Ascending aorta (tissue), 2 donors: ENCODE results near the gene ZNF398. TPM values are rescaled to one million over a fixed set of nuclear protein-coding genes. Genes with fewer than 3 reads are reported as not detected.
"Not testable (repeated sequence)": the region's sequence is repeated elsewhere in the genome, so short reads cannot be mapped to it uniquely, and the experiment has no call there.

Experiments used
- DNase-seq, 2 donors: peaks; one replicate each; pipeline ENCODE4 v3.0.0-alpha.2; 2019; ENCODE audit warnings: low spot score in 2 of 2
- H3K27ac ChIP-seq, 2 donors: fragments of 200-600 bp; sonication (generic); one replicate each; pipeline ENCODE4 v1.5.1; 2016 to 2017; ENCODE audit warnings: mild to moderate bottlenecking in 1 of 2
- H3K27me3 ChIP-seq: fragments of 200-600 bp; sonication (generic); one replicate; pipeline ENCODE4 v1.5.1; 2017
- H3K36me3 ChIP-seq, 2 donors: fragments of 200-600 bp; sonication (generic); one replicate each; pipeline ENCODE4 v1.5.1; 2016
- H3K4me1 ChIP-seq, 2 donors: fragments of 200-600 bp; sonication (generic); one replicate each; pipeline ENCODE4 v1.5.1; 2016 to 2017; ENCODE audit warnings: mild to moderate bottlenecking in 1 of 2
- H3K4me3 ChIP-seq, 2 donors: fragments of 200-600 bp; sonication (generic); one replicate each; pipeline ENCODE4 v1.5.1; 2016 to 2017; ENCODE audit warnings: mild to moderate bottlenecking in 1 of 2
- H3K9me3 ChIP-seq, 2 donors: fragments of 200-600 bp; sonication (generic); one replicate each; pipeline ENCODE4 v1.5.1; 2016
- intact Hi-C: fragments of 100-400 bp; cut with DNase I; formaldehyde crosslinking; loops from one replicate; pipeline ENCODE4 v1.15.1; 2023
- total RNA-seq: library from RNA; depleted of rRNA; stranded (reverse); fragments of >200 nt; gene quantifications from one replicate; pipeline ENCODE4 v1.1.0, GENCODE V29; 2016
- TF ChIP-seq, protein P1 (sequence below), 3 experiments: fragments of 200-600 bp in 2 of 3; fragments of 450-650 bp in 1 of 3; sonication (generic) in 2 of 3; IDR thresholded peaks; one replicate each; pipeline ENCODE4 v1.5.1; 2016 to 2019; ENCODE audit warnings: antibody characterized with exemption in 3 of 3, mild to moderate bottlenecking in 1 of 3, moderate library complexity in 1 of 3

ZNF398 gene
- total RNA-seq, 1 donor from 2014 or later: 19.6 TPM

DNA sequence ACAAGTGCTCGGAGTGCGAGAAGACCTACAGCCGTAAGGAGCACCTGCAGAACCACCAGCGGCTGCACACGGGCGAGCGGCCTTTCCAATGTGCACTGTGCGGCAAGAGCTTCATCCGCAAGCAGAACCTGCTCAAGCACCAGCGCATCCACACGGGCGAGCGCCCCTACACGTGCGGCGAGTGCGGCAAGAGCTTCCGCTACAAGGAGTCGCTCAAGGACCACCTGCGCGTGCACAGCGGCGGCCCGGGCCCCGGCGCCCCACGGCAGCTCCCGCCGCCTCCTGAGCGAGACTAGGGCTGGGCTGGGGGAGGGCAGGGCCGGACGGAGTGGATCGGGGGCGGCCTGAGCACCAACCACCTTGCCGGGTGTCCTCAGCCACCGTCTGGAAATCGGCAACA is 77.1 kb downstream of the ZNF398 start:
- Histone ChIP-seq H3K4me3 (no peak overlapping the region), H3K27ac (no peak overlapping the region), H3K36me3 (peaks cover 22 to 59% of the 10 kb centered on the region in 2 donors), H3K9me3 (no peaks in the 10 kb centered on the region), H3K27me3 (no peaks in the 10 kb centered on the region), H3K4me1 (no peaks in the 10 kb centered on the region)
- TF ChIP-seq, protein P1, sequence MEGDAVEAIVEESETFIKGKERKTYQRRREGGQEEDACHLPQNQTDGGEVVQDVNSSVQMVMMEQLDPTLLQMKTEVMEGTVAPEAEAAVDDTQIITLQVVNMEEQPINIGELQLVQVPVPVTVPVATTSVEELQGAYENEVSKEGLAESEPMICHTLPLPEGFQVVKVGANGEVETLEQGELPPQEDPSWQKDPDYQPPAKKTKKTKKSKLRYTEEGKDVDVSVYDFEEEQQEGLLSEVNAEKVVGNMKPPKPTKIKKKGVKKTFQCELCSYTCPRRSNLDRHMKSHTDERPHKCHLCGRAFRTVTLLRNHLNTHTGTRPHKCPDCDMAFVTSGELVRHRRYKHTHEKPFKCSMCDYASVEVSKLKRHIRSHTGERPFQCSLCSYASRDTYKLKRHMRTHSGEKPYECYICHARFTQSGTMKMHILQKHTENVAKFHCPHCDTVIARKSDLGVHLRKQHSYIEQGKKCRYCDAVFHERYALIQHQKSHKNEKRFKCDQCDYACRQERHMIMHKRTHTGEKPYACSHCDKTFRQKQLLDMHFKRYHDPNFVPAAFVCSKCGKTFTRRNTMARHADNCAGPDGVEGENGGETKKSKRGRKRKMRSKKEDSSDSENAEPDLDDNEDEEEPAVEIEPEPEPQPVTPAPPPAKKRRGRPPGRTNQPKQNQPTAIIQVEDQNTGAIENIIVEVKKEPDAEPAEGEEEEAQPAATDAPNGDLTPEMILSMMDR (IDR thresholded peaks at IDR 0.05): no peak
- intact Hi-C loops: no loop called here
- DNase-seq: no peak

DNA sequence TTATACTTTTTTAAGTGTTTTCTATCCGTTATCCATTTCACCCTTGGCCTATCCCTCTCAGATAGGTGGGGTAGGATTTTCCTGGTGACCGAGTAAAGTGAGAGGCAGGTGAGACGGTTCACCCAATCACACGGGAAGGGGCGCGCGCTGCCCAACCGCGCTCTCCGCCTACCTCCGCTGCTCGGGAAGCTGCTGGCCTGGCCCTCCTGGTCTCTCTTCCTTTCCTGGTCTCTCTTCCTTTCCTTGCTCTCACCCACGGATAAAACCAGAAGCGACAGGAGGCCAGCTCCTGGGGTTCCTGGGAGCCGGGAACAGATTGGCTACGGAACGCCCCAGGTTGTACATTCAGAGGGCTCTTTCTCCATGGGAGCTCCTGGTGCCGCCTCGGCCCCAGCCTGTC is 77.9 kb downstream of the ZNF398 start:
- Histone ChIP-seq H3K9me3 (no peaks in the 10 kb centered on the region), H3K27ac (no peak overlapping the region), H3K4me1 (no peaks in the 10 kb centered on the region), H3K27me3 (no peaks in the 10 kb centered on the region), H3K36me3 (peaks cover 22 to 51% of the 10 kb centered on the region in 2 donors), H3K4me3 (no peak overlapping the region)
- intact Hi-C loops: no loop called here
- TF ChIP-seq, protein P1 (IDR thresholded peaks at IDR 0.05): no peak
- DNase-seq: no peak

DNA sequence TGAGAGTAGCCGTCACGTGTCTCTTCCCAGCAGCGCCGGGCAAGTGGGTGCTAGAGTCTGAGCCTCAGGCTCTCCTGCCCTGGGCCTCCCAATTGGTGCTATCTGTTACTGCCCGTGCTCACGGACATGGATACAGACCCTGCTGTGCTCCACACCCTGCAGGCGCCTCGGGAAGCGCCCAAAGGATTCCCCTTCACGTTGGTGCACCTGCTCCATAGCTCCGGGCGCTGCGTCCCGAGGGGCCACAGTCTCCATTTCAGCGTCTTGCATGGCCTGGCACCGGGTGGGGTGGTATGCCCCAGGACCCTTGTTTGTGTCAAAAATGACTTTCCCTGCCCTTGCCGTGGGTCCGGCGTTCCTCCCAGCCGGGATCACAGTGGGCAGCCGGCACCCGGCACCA is 78.4 kb downstream of the ZNF398 start:
- no peaks in the 10 kb centered on the region for H3K27me3 ChIP-seq
- no peak overlapping the region for H3K4me3 ChIP-seq
- H3K9me3 ChIP-seq: no peaks in the 10 kb centered on the region
- intact Hi-C loops: no loop called here
- TF ChIP-seq, protein P1 (IDR thresholded peaks at IDR 0.05): no peak
- H3K36me3 ChIP-seq: peaks cover 22 to 46% of the 10 kb centered on the region in 2 donors
- H3K27ac ChIP-seq: no peak overlapping the region
- no peak for DNase-seq
- no peaks in the 10 kb centered on the region for H3K4me1 ChIP-seq

DNA sequence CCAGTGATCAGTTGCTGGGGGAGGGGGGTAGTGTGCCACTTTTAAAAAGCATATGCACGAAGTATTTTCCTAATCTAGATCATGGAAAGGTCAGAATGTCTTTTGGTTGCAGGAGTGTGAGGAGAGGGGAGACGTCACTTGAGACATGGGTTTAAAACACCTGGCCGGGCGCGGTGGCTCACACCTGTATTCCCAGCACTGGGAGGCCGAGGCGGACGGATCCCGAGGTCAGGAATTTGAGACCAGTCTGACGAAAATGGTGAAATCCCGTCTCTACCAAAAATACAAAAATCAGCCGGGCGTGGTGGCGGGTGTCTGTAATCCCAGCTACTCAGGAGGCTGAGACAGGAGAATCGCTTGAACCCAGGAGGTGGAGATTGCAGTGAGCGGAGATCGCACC is 79.1 kb downstream of the ZNF398 start:
- H3K27ac ChIP-seq, H3K4me1 ChIP-seq, H3K27me3 ChIP-seq, intact Hi-C loops, H3K9me3 ChIP-seq, DNase-seq, H3K4me3 ChIP-seq: not testable (repeated sequence)
- peaks cover 22 to 40% of the 10 kb centered on the region in 2 donors for H3K36me3 ChIP-seq

DNA sequence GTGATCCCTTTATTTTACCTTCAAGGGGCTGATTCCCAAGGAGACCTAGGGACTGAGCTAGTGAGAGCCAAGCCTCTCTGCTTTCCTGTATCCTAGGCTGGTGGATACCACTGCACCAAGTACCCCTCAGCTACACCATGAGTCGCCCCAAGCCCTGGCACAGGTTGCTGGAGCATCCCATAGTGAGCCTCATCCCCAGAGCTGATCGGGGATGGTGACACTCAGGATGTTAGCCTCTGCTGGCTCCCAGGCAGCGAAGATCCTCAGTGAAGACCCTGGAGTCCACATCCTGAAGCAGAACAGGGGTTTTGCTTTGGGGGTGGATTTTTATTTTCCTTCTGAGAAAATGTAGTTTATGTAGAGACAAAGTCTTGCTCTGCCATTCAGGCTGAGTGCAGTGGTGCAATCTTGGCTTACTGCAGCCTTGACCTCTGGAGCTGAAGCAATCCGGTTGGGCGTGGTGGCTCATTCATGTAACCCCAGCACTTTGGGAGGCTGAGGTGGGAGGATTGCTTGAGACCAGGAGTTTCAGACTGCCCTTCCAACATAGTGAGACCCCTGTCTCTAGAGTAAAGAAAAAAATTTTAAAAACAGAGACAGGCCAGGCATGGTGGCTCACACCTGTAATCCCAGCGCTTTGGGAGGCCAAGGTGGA is 79.7 kb downstream of the ZNF398 start:
- H3K9me3 ChIP-seq: no peaks in the 10 kb centered on the region
- no peaks in the 10 kb centered on the region for H3K27me3 ChIP-seq
- no peak overlapping the region for H3K4me3 ChIP-seq
- no peak for DNase-seq
- no peaks in the 10 kb centered on the region for H3K4me1 ChIP-seq
- TF ChIP-seq, protein P1 (IDR thresholded peaks at IDR 0.05): no peak
- intact Hi-C loops: no loop called here
- H3K27ac ChIP-seq: no peak overlapping the region
- H3K36me3 ChIP-seq: peaks cover 19 to 34% of the 10 kb centered on the region in 2 donors

DNA sequence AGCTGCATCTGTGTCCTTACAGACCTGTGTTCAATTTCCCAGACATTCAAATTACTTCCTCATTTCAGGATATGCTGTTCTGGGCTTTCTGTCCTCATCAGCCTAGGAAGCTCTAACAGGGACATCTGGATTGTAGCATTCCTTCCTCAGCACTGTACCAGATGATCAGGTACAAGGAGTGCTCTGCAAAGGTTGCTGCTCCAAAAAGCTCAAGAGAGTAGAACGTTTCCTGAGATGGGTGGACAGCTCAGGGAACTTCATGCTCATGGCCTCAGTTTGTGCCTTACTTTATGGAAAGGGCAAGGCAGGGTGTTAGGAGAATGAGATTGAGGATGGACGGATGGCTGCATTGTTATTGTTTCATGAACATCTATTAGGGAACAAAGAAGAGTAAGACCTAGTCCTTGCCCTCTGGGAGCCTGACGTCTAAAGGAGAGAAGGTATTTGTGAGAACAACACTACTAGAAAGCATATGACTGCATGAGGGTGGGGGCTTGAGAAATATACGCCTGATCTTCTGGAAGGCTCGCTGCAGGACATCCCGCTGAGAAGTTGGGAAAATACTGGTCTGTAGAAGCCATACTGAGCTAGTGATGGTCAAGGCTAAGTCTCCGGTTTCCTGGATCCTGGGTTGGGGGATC is 81.7 kb downstream of the ZNF398 start:
- H3K4me1 ChIP-seq: no peaks in the 10 kb centered on the region
- intact Hi-C loops: no loop called here
- H3K27me3 ChIP-seq: no peaks in the 10 kb centered on the region
- no peak overlapping the region for H3K27ac ChIP-seq
- TF ChIP-seq, protein P1 (IDR thresholded peaks at IDR 0.05): no peak
- H3K36me3 ChIP-seq: peaks cover 13 to 17% of the 10 kb centered on the region in 2 donors
- no peak overlapping the region for H3K4me3 ChIP-seq
- no peaks in the 10 kb centered on the region for H3K9me3 ChIP-seq
- no peak for DNase-seq
